Activated T-helper 1 cell treated with anti-CD3 and anti-CD28 coated beads, Interleukin-12 subunit alpha, Interleukin-12 subunit beta, Interleukin-2, Interleukin-4 antibody, amounts not matched to agents 30 ng/mL and 10 ng/mL and 1 ng/mL, durations not matched to agents 14 hours and 24 hours and 36 hours (primary cell): ENCODE measurements around the gene BOC. TPM values are rescaled to one million over a fixed set of nuclear protein-coding genes. Genes with fewer than 3 reads are reported as not detected.
A peak's percentile ranks its signal among the peaks of the same experiment; 100 is the strongest.
"Not testable (repeated sequence)": the region's sequence is repeated elsewhere in the genome, so short reads cannot be mapped to it uniquely, and the experiment has no call there.

Experiments
- DNase-seq: peaks from one replicate; pipeline ENCODE4 v3.0.0; 2021; ENCODE audit warnings: low spot score
- H3K27ac Mint-ChIP-seq: one replicate; pipeline ENCODE4 v1.8.0; 2021; ENCODE audit warnings: mild to moderate bottlenecking, mixed read lengths
- H3K27me3 Mint-ChIP-seq: one replicate; pipeline ENCODE4 v1.8.0; 2022; ENCODE audit warnings: mild to moderate bottlenecking, moderate library complexity, mixed read lengths; ENCODE audit not compliant: insufficient read depth
- H3K36me3 Mint-ChIP-seq: one replicate; pipeline ENCODE4 v1.8.0; 2021; ENCODE audit warnings: low read depth, mixed read lengths
- H3K4me1 Mint-ChIP-seq: one replicate; pipeline ENCODE4 v1.8.0; 2021; ENCODE audit warnings: low read depth, mixed read lengths
- H3K4me3 Mint-ChIP-seq: one replicate; pipeline ENCODE4 v1.8.0; 2021; ENCODE audit warnings: mild to moderate bottlenecking, moderate library complexity, mixed read lengths
- H3K9me3 Mint-ChIP-seq: one replicate; pipeline ENCODE4 v1.8.0; 2021; ENCODE audit warnings: mixed read lengths
- intact Hi-C: fragments of 100-400 bp; cut with micrococcal nuclease; formaldehyde crosslinking; loops from one replicate; pipeline ENCODE4 v1.15.1; 2024
- total RNA-seq: library from RNA; stranded (reverse); gene quantifications from 2 replicates; pipeline ENCODE4 v1.2.3, GENCODE V29; 2022

BOC gene
- 2.1 and 3.3 TPM in 2 replicates for total RNA-seq

- Mint-ChIP-seq H3K27me3 (peaks cover 73% of the 10 kb centered on the region), H3K9me3 (no peaks in the 10 kb centered on the region), H3K36me3 (peaks cover 2% of the 10 kb centered on the region), H3K4me3 (peak within 1 kb of the TSS; percentile 83), H3K4me1 (peaks cover 15% of the 10 kb centered on the region), H3K27ac (no peak within 1 kb of the TSS)
- DNase-seq: no peak
- intact Hi-C loops: loop anchor here (1.0 to 10.0 kb wide), 3 partner anchors 12 to 157 kb away; no protein-coding TSS in a partner anchor
Observed at GRCh38 chr3:113211330-113212149, at the start of gene BOC. BOC (plus strand) TSS chr3:113211557; CDS start chr3:113249803, 38,246 bp downstream.

DNA sequence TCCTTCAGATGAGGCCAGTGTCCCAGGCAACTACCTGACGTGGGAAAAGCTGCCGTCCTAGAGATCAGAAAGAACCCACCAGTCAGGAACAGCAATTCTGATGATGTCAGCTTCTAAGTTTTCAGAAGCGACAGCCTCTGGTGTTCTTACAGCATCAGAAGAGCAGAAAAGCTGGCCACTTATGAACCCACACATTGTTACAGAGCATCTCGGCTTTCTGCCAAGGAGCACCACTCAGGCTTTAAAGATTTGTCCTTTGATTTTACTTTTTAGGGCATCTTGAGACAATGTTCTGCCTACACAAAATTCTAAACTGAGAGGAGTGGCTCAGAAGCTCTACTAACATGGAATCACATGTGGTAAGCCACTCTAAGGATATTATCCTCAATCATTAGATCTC lies 49.7 kb upstream of the BOC start:
- peaks cover 7% of the 10 kb centered on the region for H3K27me3 Mint-ChIP-seq
- intact Hi-C loops: no loop called here
- H3K4me3 Mint-ChIP-seq: no peak overlapping the region
- DNase-seq: no peak
- no peaks in the 10 kb centered on the region for H3K9me3 Mint-ChIP-seq
- no peak overlapping the region for H3K27ac Mint-ChIP-seq
- no peaks in the 10 kb centered on the region for H3K4me1 Mint-ChIP-seq
- H3K36me3 Mint-ChIP-seq: no peaks in the 10 kb centered on the region

DNA sequence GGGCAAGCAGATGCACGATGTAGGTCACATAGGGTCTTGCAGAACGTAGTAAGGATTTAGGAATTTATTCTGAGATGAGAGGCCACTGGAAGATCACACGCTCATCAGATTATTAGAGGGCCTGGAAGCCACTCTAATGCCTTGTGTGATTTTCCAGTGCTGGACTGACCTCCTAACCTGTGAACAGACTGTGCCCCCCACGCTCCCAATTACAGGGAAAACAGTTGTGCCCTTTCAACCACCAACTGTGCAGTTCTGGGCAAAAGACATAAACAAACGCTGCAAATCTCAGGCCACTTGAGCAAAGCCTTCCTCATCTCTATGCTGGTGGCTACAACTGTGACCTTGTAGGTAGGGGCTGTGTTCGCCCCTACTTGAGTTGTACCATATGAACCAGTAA lies 48.2 kb upstream of the BOC start:
- Mint-ChIP-seq H3K4me1 (no peaks in the 10 kb centered on the region), H3K27ac (no peak overlapping the region), H3K4me3 (no peak overlapping the region), H3K9me3 (no peaks in the 10 kb centered on the region), H3K36me3 (no peaks in the 10 kb centered on the region), H3K27me3 (peaks cover 7% of the 10 kb centered on the region)
- DNase-seq: no peak
- intact Hi-C loops: no loop called here

DNA sequence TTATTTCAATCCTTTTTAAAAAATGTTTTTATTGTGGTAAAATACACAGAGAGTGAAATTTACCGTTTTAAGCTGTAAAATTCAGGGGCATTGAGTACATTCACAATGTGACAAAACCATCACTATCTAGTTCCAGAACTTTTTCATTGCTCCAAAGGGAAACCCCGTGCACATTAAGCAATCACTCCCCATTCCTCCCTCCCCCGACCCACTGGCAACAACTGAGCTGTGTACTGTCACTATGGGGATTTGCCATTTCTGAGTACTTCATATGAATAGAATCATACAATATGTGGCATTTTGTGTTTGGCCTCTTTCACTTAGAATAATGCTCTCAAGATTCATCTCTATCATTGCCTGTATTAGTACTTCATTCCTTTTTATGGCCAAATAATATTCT lies 45.5 kb upstream of the BOC start:
- no peak overlapping the region for H3K27ac Mint-ChIP-seq
- DNase-seq: no peak
- intact Hi-C loops: no loop called here
- H3K9me3 Mint-ChIP-seq: no peaks in the 10 kb centered on the region
- H3K27me3 Mint-ChIP-seq: peaks cover 3% of the 10 kb centered on the region
- H3K36me3 Mint-ChIP-seq: no peaks in the 10 kb centered on the region
- H3K4me1 Mint-ChIP-seq: no peaks in the 10 kb centered on the region
- H3K4me3 Mint-ChIP-seq: no peak overlapping the region

GRCh38 chr3:113166357-113166718 lies 45.0 kb upstream of the BOC start:
- no peak overlapping the region for H3K27ac Mint-ChIP-seq
- H3K4me1 Mint-ChIP-seq: no peaks in the 10 kb centered on the region
- intact Hi-C loops: no loop called here
- H3K4me3 Mint-ChIP-seq: no peak overlapping the region
- H3K36me3 Mint-ChIP-seq: no peaks in the 10 kb centered on the region
- peaks cover 3% of the 10 kb centered on the region for H3K27me3 Mint-ChIP-seq
- no peak for DNase-seq
- no peaks in the 10 kb centered on the region for H3K9me3 Mint-ChIP-seq

DNA sequence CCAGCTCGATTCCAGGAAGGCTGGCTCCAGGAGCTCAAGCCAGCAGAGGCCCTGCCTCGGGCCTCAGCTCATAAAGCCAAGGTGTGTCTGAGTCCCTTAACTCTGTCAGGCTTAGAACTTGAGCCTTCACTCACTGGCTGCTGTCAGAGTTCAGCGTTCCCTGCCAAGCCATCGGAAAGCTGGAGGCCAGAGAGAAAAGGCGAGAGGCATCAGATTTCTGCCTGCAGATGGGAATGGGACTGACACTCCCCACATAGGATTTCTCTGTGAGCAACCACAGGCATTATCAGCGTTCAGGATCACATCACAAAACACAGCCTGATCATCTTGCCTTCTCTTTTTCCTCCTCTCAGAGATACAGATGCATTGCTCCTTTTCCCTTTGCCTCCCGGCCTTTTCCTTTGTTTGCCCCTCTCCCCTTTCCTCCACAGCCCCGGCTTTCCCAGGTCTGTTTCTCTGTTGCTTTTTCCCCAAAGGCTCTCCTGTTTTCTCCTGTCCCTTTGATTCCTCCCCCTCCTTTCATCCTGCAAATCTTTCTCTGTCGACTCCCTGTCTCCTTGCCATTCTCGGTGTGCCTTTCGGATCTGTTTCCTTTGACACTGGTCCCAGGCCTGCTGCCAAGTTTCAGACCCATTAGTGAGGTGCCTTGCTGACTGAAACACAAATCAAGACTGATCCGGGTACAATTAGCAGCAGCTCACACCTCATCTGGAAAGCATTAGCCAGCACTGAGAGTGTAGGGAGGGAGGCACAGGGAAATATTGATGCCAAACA lies 44.5 kb upstream of the BOC start:
- Mint-ChIP-seq H3K4me3 (no peak overlapping the region), H3K9me3 (no peaks in the 10 kb centered on the region), H3K36me3 (no peaks in the 10 kb centered on the region), H3K4me1 (no peaks in the 10 kb centered on the region), H3K27ac (no peak overlapping the region), H3K27me3 (peaks cover 3% of the 10 kb centered on the region)
- DNase-seq: no peak
- intact Hi-C loops: no loop called here

DNA sequence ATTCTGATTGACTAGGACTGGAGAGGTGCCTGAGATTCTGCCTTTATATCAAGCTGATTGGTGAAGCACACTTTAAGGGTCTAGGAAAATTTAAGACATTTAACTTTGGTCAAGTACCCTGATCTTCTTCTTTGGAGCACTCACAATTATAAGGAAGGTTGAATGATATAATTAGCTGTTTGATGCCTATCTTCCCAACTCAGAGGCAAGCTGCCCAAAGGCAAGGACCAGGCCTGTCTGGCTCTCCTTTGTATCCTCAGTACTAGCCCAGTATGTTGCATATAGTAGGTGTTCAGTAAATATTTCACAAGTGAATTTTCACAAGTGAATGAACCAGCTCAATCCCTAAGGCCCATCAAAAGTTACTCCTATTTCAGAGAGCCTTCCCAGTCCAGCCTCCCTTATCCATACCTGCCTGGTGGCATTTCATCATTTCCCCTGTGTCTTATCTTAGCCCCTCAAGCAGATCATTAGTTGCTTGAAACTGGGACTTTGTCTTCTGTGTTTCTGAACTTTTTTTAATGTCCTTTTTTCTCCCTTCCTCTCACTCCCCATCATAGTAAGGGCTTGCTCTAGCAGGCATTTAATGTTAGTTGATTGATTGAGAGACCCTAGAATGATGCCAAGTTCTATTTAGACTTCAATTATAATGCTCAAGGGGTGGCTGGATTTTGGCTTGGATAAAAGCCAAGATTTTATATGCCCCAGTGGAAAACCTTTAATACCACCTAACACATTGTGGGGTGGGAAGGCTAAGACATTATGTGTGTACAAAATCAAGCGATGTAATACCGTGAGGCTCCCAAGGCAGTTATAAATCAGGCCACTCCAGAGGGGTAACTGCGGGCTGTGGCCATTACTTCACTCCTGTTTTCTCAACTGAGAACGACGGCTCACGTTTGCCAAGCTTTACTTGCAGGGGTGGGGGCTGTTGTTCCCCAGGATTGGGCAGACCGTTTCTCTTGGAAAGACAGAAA lies 43.2 kb upstream of the BOC start:
- H3K4me1 Mint-ChIP-seq: no peaks in the 10 kb centered on the region
- DNase-seq: no peak
- H3K27me3 Mint-ChIP-seq: peaks cover 2% of the 10 kb centered on the region
- no peaks in the 10 kb centered on the region for H3K36me3 Mint-ChIP-seq
- intact Hi-C loops: no loop called here
- H3K9me3 Mint-ChIP-seq: no peaks in the 10 kb centered on the region
- no peak overlapping the region for H3K4me3 Mint-ChIP-seq
- no peak overlapping the region for H3K27ac Mint-ChIP-seq

DNA sequence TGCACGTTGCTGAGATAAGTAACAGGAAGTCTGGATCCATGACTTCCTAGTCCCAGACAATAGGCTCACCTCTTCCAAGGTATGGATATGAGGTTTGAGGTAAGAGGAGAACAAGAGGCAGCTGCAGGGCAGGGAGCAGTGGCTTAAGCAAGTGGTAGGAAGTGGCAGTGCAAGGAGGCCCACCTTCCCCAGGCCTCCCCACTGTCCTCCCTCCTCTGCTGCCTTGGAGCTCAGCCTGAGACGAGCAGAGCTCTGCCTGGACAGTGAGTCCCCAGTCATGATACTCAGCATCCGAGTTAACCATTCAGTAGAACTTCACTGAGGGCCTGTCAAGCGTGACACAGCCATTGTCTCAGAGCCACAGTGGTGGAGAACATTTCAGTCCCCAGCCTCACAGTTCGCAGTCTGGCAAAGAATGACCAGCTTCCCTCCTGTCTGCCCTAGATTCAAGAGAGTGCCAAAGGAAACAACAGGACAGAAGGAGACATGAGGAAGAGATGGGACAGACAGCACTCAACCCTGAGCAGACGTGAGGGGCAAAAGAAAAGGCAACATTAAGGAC lies 41.4 kb upstream of the BOC start:
- intact Hi-C loops: no loop called here
- Mint-ChIP-seq H3K27me3 (peaks cover 2% of the 10 kb centered on the region), H3K4me1 (no peaks in the 10 kb centered on the region)

GRCh38 chr3:113170771-113171170 lies 40.6 kb upstream of the BOC start:
- Mint-ChIP-seq H3K4me1 (no peaks in the 10 kb centered on the region), H3K9me3 (no peaks in the 10 kb centered on the region), H3K27ac (no peak overlapping the region), H3K36me3 (no peaks in the 10 kb centered on the region), H3K4me3 (no peak overlapping the region), H3K27me3 (no peaks in the 10 kb centered on the region)
- no peak for DNase-seq
- intact Hi-C loops: no loop called here

More for the DNA sequence above, 41.4 kb upstream of the BOC start:
- no peak for DNase-seq
- Mint-ChIP-seq H3K27ac (no peak overlapping the region), H3K9me3 (no peaks in the 10 kb centered on the region), H3K4me3 (no peak overlapping the region), H3K36me3 (no peaks in the 10 kb centered on the region)

DNA sequence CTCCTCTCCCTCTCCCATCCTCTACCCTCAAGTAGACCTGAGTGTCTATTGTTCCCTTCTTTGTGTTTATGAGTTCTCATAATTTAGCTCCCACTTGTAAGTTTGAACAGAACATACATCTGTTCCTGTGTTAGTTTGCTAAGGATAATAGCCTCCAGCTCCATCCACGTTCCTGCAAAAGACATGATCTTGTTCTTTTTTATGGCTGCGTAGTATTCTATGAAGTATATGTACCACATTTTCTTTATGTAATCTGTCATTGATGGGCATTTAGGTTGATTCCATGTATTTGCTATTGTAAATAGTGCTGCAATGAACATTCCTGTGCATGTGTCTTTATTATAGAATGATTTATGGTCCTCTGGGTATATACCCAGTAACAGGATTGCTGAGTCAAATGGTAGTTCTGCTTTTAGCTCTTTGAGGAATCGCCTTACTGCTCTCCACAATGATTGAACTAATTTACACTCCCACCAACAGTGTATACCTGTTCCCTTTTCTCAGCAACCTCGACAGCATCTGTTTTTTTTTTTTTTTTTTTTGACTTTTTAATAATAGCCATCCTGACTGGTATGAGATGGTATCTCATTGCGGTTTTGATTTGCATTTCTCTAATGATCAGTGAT lies 39.6 kb upstream of the BOC start:
- H3K4me3 Mint-ChIP-seq, H3K27me3 Mint-ChIP-seq, H3K27ac Mint-ChIP-seq, intact Hi-C loops, DNase-seq, H3K36me3 Mint-ChIP-seq, H3K4me1 Mint-ChIP-seq, H3K9me3 Mint-ChIP-seq: not testable (repeated sequence)

- no peaks in the 10 kb centered on the region for H3K9me3 Mint-ChIP-seq
- H3K36me3 Mint-ChIP-seq: no peaks in the 10 kb centered on the region
- DNase-seq: no peak
- no peaks in the 10 kb centered on the region for H3K4me1 Mint-ChIP-seq
- no peaks in the 10 kb centered on the region for H3K27me3 Mint-ChIP-seq
- H3K4me3 Mint-ChIP-seq: no peak overlapping the region
- intact Hi-C loops: no loop called here
- no peak overlapping the region for H3K27ac Mint-ChIP-seq
Observed at GRCh38 chr3:113173102-113173501, 38.3 kb upstream of the BOC start.

DNA sequence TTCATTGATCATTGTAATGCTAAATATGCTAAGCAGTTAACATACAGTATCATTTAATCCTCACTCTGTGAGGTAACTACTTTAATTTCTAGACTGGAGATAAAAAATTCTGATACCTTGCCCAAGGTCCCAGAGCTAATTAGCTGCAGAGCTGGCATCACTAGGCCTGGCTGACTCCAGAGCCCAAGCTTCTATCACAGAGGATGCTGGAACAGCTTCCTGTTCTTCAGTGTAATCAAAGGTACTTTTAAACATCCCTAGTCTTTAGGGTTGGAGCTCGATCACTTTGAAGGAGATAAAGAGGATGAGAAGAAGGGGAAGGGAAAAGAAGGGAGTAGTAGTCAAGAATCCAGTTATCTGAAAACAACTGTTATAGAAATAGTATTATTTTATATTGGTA lies 37.1 kb upstream of the BOC start:
- Mint-ChIP-seq H3K9me3 (no peaks in the 10 kb centered on the region), H3K27ac (no peak overlapping the region), H3K4me3 (no peak overlapping the region), H3K36me3 (no peaks in the 10 kb centered on the region), H3K27me3 (no peaks in the 10 kb centered on the region), H3K4me1 (no peaks in the 10 kb centered on the region)
- DNase-seq: no peak
- intact Hi-C loops: no loop called here
